SJSA1 (cell line): Measurements from ENCODE around the gene KCNJ5. TPM values are rescaled to one million over a fixed set of nuclear protein-coding genes. Genes with fewer than 3 reads are reported as not detected.

ENCODE experiments used
- DNase-seq, 2 experiments: peaks; one replicate each; pipeline ENCODE4 v3.0.0-alpha.2; 2015 to 2020; ENCODE audit warnings: low spot score in 2 of 2, low read depth in 1 of 2
- H3K27ac ChIP-seq: fragments of 250-450 bp; sonication (Bioruptor Pico); 2 replicates; pipeline ENCODE4 v1.5.1; 2020; ENCODE audit warnings: mild to moderate bottlenecking, moderate library complexity
- H3K27me3 ChIP-seq: fragments of 250-450 bp; sonication (Bioruptor Pico); replicated peaks from 2 replicates; pipeline ENCODE4 v1.5.1; 2020; ENCODE audit warnings: mild to moderate bottlenecking, moderate library complexity
- H3K36me3 ChIP-seq: fragments of 250-450 bp; sonication (Bioruptor Pico); 2 replicates; pipeline ENCODE4 v1.5.1; 2020; ENCODE audit warnings: mild to moderate bottlenecking
- H3K4me1 ChIP-seq: fragments of 250-450 bp; sonication (Bioruptor Pico); replicated peaks from 2 replicates; pipeline ENCODE4 v1.6.1; 2021; ENCODE audit warnings: mild to moderate bottlenecking
- H3K4me3 ChIP-seq: fragments of 250-450 bp; sonication (Bioruptor Pico); 2 replicates; pipeline ENCODE4 v1.5.1; 2020; ENCODE audit warnings: mild to moderate bottlenecking
- H3K9me3 ChIP-seq: fragments of 250-450 bp; sonication (Bioruptor Pico); replicated peaks from 2 replicates; pipeline ENCODE4 v1.5.1; 2020; ENCODE audit warnings: mild to moderate bottlenecking
- total RNA-seq: library from RNA; depleted of rRNA; stranded (reverse); fragments of >200 nt; shearing (Covaris generic); gene quantifications from 2 replicates; pipeline ENCODE4 v1.2.3, GENCODE V29; 2014

Gene KCNJ5
- total RNA-seq, 1 experiment from 2014 or later, result not detected

GRCh38 chr11:128905345-128906184 lies 14.4 kb downstream of the KCNJ5 start:
- Histone ChIP-seq H3K27me3 (no peaks in the 10 kb centered on the region), H3K36me3 (no peaks in the 10 kb centered on the region), H3K9me3 (no peaks in the 10 kb centered on the region), H3K4me1 (peaks cover 8% of the 10 kb centered on the region), H3K27ac (no peak overlapping the region), H3K4me3 (peak overlapping the region; percentile 37)
- peak; percentile 41 to 49 for DNase-seq

DNA sequence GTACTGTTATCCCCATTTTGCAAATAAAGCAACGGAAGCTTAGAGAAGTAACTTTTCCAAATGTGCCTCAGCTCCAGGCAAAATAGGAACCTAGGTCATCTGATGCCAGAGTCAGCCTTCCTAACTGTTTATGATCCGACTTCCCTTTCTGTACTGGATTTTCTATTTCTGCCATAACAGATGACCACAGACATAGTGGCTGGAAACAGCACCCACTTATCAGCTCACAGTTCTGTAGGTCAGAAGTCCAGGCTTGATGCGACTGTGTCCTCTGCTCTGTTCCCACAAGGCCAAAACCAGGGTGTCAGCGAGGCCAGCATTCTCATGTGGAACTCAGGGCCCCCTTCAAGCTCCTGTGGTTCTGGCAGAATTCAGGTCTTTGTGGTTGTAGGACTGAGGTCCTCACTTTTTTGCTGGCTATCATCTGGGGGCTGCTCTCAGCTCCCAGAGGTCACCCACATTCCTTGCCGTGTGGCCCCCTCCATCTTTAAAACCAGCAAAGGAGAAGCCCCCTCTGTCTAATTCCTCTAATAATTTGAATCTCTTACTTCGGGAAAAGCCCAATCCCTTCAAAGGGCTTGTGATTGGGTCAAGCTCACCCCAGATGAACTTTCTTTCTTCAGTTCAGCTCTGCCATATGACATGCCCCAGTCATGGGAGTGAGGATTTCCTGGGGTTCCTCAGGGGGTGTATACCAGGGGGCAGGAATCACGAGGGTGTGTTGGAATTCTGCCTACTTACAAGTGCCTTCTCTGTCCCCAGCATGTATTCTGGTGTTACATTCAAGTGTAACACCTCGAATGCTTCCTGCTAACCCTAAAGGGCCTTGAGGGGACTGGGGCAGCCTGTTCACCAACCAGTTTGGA lies 15.3 kb downstream of the KCNJ5 start:
- Histone ChIP-seq H3K9me3 (no peaks in the 10 kb centered on the region), H3K27ac (no peak overlapping the region), H3K4me3 (no peak overlapping the region), H3K27me3 (no peaks in the 10 kb centered on the region), H3K4me1 (peaks cover 8% of the 10 kb centered on the region), H3K36me3 (no peaks in the 10 kb centered on the region)
- DNase-seq, result no peak

GRCh38 chr11:128907585-128907984 lies 16.4 kb downstream of the KCNJ5 start:
- DNase-seq, result no peak

DNA sequence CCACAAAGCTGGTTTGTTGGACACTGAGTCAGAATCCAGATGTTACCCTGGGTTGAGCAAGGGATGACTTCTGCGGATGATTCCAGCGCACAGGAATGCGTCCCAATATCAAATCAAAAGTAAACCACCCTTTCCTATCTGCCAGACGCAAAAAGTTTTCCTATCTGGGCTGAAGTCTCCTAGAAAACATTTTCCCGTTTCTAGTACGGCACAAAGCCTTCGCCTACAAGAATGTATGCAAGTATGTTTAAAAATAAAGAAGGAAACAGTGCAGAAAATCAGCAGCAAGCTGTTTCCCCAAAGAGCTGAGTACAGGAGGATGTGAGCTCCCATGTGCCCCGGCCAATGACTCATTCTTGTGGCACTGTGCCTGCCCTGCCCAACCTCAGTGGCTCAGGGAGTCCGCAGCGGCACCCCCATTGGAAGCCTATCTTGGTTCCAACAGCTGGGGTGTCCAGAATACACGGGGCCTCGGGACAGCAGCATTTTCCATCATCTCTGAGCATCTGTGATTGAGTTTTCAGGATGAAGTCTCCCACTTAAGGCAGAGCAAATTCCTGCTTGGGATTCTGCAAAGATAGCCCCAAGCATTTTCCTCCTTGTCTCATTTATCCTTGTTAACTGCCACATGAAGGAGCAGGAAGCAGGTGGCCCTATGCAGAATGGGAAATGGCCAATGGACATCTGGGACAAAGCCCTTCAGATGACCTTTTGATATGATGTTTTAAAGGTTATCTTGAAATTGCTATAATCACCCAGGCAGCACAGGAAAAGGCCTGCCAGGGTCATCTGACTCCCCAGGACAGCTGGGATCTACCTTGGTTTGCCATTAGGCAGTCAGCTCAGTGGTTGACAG lies 17.5 kb downstream of the KCNJ5 start:
- H3K36me3 ChIP-seq, result no peaks in the 10 kb centered on the region
- H3K9me3 ChIP-seq, result no peaks in the 10 kb centered on the region
- DNase-seq, result peak; percentile 19 to 44
- H3K27me3 ChIP-seq, result no peaks in the 10 kb centered on the region
- H3K4me1 ChIP-seq, result peaks cover 8% of the 10 kb centered on the region
- H3K27ac ChIP-seq, result no peak overlapping the region
- H3K4me3 ChIP-seq, result no peak overlapping the region

More at GRCh38 chr11:128907585-128907984, 16.4 kb downstream of the KCNJ5 start:
- H3K36me3 ChIP-seq, result no peaks in the 10 kb centered on the region
- no peak overlapping the region for H3K4me3 ChIP-seq
- peaks cover 8% of the 10 kb centered on the region for H3K4me1 ChIP-seq
- no peak overlapping the region for H3K27ac ChIP-seq
- H3K27me3 ChIP-seq, result no peaks in the 10 kb centered on the region
- no peaks in the 10 kb centered on the region for H3K9me3 ChIP-seq

DNA sequence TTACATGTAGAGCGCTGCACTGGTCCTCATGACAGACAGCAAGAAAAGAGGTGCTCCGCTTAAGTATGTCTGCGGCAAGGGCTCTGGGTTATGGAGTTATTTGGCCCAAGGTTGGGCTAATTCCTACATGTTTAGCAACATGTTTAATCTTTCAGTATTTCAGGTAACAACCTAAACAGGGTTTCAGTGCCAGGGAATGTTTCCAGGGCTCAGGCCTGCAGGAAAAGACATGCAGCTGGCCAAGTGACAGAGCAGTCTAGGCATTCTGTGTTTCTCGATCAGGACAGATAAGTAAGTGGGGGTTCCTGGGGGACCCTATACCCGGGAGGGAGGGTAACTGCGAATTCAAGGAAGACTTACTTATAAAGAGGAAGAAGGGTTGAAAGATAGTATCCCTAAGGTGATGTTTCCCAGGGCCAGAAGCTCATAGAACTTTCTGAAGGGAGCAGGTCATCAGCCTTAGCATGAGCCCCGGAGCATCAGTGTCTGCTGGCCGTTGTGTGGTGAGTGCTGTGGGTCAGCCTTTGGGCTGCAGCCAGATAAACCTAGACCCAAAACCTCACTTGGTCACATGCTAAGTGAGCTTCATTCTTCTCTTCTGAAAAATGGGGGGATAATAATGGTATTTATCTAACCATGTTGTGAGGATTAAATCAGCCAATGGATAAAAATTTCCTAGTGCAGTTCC lies 18.4 kb downstream of the KCNJ5 start:
- DNase-seq, result no peak
- Histone ChIP-seq H3K36me3 (no peaks in the 10 kb centered on the region), H3K27ac (no peak overlapping the region), H3K4me1 (peaks cover 8% of the 10 kb centered on the region), H3K27me3 (no peaks in the 10 kb centered on the region), H3K9me3 (no peaks in the 10 kb centered on the region), H3K4me3 (no peak overlapping the region)

DNA sequence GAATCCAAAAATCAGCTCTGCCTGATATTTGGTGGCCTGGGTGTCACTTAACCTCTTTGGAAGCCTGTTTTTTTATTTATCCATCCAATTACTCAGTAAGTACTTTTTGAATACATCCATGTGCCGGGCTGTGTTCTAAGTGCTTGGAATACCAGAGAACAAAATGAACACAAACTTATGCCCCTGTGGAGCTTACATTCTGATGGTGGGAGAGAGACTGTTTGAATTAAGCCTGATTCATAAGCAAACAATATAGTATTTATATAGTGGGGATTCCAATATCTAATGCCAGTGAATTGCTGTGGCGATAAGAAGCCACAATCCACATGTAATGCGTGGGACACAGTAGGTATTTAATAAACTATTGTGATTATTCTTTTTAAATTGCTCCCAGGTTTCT lies 19.4 kb downstream of the KCNJ5 start:
- no peak overlapping the region for H3K27ac ChIP-seq
- no peak overlapping the region for H3K4me3 ChIP-seq
- no peaks in the 10 kb centered on the region for H3K36me3 ChIP-seq
- H3K4me1 ChIP-seq, result peaks cover 8% of the 10 kb centered on the region
- no peaks in the 10 kb centered on the region for H3K9me3 ChIP-seq
- H3K27me3 ChIP-seq, result no peaks in the 10 kb centered on the region
- DNase-seq, result no peak

DNA sequence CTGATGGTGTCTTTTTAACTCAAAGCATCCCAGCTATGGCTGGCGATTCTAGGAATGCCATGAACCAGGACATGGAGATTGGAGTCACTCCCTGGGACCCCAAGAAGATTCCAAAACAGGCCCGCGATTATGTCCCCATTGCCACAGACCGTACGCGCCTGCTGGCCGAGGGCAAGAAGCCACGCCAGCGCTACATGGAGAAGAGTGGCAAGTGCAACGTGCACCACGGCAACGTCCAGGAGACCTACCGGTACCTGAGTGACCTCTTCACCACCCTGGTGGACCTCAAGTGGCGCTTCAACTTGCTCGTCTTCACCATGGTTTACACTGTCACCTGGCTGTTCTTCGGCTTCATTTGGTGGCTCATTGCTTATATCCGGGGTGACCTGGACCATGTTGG lies 20.1 kb downstream of the KCNJ5 start:
- Histone ChIP-seq H3K9me3 (no peaks in the 10 kb centered on the region), H3K4me1 (peaks cover 8% of the 10 kb centered on the region), H3K36me3 (no peaks in the 10 kb centered on the region), H3K27me3 (no peaks in the 10 kb centered on the region), H3K27ac (no peak overlapping the region), H3K4me3 (no peak overlapping the region)
- DNase-seq, result no peak

- H3K4me1 ChIP-seq, result peaks cover 8% of the 10 kb centered on the region
- H3K27me3 ChIP-seq, result no peaks in the 10 kb centered on the region
- no peaks in the 10 kb centered on the region for H3K36me3 ChIP-seq
- H3K4me3 ChIP-seq, result no peak overlapping the region
- H3K27ac ChIP-seq, result no peak overlapping the region
- H3K9me3 ChIP-seq, result no peaks in the 10 kb centered on the region
- no peak for DNase-seq
Observed at GRCh38 chr11:128911701-128912100, 20.5 kb downstream of the KCNJ5 start.

DNA sequence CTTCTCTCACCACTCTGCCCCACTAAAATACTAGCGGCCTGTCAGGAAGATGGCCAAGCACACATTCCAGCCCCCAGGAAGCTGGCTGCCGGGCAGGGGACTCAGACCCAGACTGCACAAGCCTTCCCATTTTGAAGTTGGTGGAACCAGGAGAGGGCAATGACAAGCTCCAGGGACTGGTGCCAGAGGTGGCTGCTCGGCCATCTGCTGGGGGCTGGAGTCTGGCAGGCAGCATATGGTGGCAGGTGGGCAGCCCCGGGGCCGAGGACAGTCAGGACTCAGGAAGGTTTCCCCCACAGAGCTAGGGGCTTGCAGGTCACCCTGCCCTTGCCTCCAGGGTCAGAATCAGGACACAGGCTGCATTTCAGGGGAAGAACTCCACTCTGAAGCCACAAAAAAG lies 22.6 kb downstream of the KCNJ5 start:
- no peak for DNase-seq
- H3K27ac ChIP-seq, result no peak overlapping the region
- no peak overlapping the region for H3K4me3 ChIP-seq
- H3K36me3 ChIP-seq, result no peaks in the 10 kb centered on the region
- H3K9me3 ChIP-seq, result no peaks in the 10 kb centered on the region
- no peaks in the 10 kb centered on the region; the same call in 1 of the 2 replicates for H3K4me1 ChIP-seq
- no peaks in the 10 kb centered on the region for H3K27me3 ChIP-seq

- Histone ChIP-seq H3K27me3 (no peaks in the 10 kb centered on the region), H3K9me3 (no peaks in the 10 kb centered on the region), H3K4me3 (no peak overlapping the region), H3K36me3 (no peaks in the 10 kb centered on the region), H3K27ac (no peak overlapping the region), H3K4me1 (no peaks in the 10 kb centered on the region)
- no peak for DNase-seq
Observed at GRCh38 chr11:128914216-128915148, 23.3 kb downstream of the KCNJ5 start.

- Histone ChIP-seq H3K27ac (no peak overlapping the region), H3K9me3 (no peaks in the 10 kb centered on the region), H3K4me3 (no peak overlapping the region), H3K27me3 (no peaks in the 10 kb centered on the region), H3K4me1 (no peaks in the 10 kb centered on the region), H3K36me3 (no peaks in the 10 kb centered on the region)
- no peak for DNase-seq
Observed at GRCh38 chr11:128915149-128915521, 24.0 kb downstream of the KCNJ5 start.

- DNase-seq, result no peak
- Histone ChIP-seq H3K36me3 (no peaks in the 10 kb centered on the region), H3K4me3 (no peak overlapping the region), H3K27me3 (no peaks in the 10 kb centered on the region), H3K4me1 (no peaks in the 10 kb centered on the region), H3K27ac (no peak overlapping the region), H3K9me3 (no peaks in the 10 kb centered on the region)
Observed at GRCh38 chr11:128916037-128916572, 24.9 kb downstream of the KCNJ5 start.
